Activated CD8-positive, alpha-beta memory T cell treated with anti-CD3 and anti-CD28 coated beads for 48 hours (primary cell): ENCODE data around the gene GOT2.
"Not testable (repeated sequence)": the region's sequence is repeated elsewhere in the genome, so short reads cannot be mapped to it uniquely, and the experiment has no call there.

Experiments
- DNase-seq, 3 experiments: peaks; one replicate each; pipeline ENCODE4 v3.0.0-alpha.2; 2020; ENCODE audit warnings: low read depth in 2 of 3, low spot score in 2 of 3

GOT2 gene

GRCh38 chr16:58733671-58734458, at the start of gene GOT2:
TSS of gene GOT2 (minus strand) at chr16:58734316. CDS start at chr16:58734228, 88 bp downstream.
- DNase-seq, result peak; percentile 62 to 71 (median 68)

GRCh38 chr16:58779291-58779690, 45.2 kb upstream of the GOT2 start:
- DNase-seq, result not testable (repeated sequence)

DNA sequence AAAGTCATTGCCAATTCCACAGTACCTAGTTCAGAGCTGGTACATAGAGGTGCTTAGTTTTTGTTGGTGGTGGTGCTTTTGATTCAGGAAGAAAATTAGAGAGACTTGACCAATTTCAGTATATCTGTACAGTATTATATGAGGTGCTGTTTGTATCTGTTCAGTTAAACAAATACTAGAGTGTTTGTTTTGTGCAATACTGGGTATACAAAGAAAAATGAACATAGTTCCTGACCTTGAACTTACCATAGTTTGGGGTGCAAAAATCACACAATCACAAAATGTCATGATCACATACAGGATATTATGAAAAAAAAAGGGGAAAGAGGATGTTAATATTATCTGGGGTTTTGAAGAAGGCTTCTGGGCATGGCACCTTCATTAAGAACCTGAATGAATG, 39.8 kb upstream of the GOT2 start:
- DNase-seq, result no peak

- no peak for DNase-seq
Observed at GRCh38 chr16:58768145-58768544, 34.0 kb upstream of the GOT2 start.

GRCh38 chr16:58767581-58767980, 33.5 kb upstream of the GOT2 start:
- no peak for DNase-seq

DNA sequence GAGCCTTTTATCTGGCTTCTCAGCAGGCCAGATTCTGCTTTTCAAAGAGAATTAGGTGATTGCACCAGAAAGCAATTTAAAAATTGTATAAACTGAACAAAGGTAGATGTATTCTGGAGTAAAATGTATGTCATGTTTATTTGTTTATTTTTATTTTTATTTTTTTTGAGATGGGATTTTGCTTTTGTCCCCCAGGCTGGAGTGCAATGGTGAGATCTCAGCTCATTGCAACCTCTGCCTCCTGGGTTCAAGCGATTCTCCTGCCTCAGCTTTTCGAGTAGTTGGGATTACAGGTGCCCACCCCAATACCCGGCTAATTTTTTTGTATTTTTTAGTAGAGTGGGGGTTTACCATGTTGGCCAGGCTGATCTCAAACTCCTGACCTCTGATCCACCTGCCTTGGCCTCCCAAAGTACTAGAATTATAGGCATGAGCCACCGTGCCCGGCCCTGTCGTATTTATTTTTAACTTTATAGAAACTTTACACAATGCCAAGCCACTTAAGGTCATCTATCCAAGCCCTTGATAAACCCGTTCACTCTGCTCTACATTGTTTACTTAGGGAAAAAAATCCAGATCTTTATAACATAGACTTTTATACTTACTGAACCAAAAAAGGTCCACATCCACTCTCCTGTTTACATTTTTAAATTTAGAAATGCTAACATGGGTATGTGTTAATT, 22.7 kb upstream of the GOT2 start:
- no peak for DNase-seq

GRCh38 chr16:58755989-58756649, 22.0 kb upstream of the GOT2 start:
- peak; percentile 29 to 43 (median 43) for DNase-seq

DNA sequence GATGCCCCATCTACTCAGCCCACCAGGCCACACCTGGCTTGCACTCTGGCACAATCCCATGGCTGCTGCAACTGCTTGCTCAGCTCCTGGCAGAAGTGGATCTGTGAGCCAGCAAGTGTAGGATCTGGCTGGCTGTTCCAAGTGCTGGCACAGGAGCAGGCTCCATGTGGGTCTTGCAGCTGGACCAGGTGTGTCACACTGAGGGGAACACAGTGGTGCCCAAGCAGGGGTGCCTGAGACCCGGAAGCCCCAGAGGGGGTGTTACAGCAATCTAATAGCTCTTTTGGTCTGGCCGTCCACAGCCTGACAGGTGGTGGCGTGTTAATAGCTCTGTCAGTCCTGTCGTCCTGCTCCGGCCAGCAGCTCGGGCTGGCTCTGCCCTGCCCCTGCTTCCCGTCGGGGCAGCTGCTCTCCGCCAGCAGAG, 19.6 kb upstream of the GOT2 start:
- no peak for DNase-seq

DNA sequence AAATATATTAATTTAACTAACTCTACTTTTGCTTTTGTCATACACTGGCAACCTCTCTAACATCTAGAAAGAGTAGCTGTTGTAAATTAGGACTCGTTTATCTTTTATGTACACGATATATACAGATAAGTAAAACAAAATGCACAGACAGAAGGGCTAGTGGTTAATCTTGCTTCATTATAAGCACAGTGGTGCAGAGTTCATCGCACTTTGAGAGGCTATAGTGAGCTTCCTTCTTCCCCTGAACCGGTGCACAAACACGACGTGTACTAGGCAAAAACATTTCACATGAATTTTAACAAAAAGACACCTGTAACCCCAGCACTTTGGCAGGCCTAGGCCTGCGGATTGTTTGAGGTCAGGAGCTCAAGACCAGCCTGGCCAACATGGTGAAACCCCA, 10.4 kb upstream of the GOT2 start:
- DNase-seq, result no peak

GRCh38 chr16:58741976-58742375, 7.9 kb upstream of the GOT2 start:
- no peak for DNase-seq

- no peak for DNase-seq
Observed at GRCh38 chr16:58741166-58741565, 7.0 kb upstream of the GOT2 start.

- no peak for DNase-seq
Observed at GRCh38 chr16:58738672-58739296, 4.7 kb upstream of the GOT2 start.

DNA sequence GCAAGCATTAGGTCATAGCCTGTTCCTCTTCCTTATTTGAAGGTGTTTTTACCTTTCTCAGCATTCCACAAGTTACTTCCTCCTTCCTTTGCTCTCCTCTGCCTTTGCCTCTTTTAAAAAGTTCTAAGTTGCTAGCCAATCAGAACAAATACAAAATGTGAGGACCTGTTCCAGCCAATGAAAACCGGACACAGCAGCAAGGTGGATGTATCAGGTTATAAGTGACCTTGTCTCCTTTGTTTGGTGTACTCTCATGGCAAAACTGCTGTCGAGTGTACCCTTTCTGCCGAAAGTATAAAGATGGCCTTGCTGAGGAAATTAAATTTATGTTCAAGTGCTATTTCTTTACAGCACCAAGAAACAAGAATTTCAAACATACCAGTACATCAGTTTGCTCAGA, 2.2 kb upstream of the GOT2 start:
- not testable (repeated sequence) for DNase-seq

DNA sequence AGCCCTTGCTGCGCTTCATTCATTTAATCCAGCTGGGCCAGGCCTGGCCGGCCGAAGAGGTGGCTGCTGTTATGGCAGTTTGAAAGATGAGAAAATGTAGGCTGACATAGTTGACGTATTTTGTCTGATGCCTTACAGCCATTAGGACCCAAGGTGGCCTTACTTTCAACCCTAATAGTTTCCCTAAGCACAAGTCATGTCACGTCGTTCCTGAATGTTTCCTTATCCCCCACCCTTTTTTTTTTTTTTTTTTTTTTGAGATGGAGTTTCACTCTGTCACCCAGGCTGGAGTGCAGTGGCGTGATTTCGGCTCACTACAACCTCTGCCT, 307 bp upstream of the GOT2 start:
- no peak for DNase-seq

DNA sequence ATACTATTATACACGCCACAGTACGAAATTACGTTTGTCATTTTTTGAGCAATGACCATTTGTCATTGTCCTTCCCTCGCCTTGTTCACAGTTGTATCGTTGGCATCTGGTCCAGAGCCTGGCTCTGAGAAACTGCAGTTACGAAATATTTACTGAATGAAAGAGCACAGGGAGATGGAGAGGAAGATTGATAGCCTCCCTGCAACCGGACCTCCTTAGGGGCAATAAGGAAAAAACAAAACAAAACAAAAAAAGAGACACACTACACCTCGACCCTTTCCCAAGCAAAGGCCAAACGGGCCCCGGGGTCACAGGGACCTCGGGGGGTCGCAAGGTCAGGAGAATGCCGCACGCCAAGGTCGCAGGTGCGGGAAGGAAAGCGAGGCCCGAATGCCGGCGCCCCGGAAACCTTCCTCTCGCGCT, 857 bp downstream of the GOT2 start:
- DNase-seq, result no peak

GRCh38 chr16:58732545-58733247, 1.4 kb downstream of the GOT2 start:
- no peak for DNase-seq

GRCh38 chr16:58730724-58731370, 3.3 kb downstream of the GOT2 start:
- no peak for DNase-seq

DNA sequence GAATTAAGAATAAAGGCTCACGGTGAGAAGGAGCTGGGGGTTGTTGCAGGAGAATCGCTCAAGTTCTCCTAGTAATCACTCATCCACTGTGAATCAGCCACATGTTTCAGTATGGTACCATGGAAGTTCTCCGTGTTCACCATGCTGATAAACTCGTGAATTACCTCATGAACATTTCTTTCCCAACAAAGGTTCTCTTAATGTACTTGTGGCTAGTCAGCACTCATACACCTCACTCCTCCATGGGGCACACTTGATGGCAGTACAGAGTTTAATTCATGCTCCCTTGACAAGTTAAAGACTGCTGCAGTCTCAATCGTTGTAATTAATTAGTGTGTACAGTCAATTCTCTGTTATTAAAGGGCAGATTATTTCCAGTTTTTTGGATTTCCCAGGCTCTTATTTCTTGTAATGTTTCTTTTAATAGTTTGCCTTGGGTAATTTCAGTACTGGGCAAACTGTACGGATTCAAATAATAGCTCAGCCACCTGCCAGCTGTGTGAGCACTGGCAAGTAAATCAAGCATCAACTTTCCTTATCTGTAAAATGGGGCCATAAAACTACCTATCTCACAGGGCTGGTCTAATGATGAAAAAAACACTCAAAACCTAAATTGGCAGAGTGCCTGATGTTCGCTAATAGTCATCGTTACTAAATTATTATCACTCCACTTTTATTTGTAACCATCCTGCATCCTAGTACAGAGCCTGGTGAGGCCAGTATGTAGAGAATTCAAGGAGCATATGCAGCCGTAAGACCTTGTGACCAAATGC, 6.1 kb downstream of the GOT2 start:
- no peak for DNase-seq

GRCh38 chr16:58727028-58727781, 6.9 kb downstream of the GOT2 start:
- no peak for DNase-seq
